Measurements from ENCODE around the gene PANK1. TPM values are rescaled to one million over a fixed set of nuclear protein-coding genes. Genes with fewer than 3 reads are reported as not detected.

The PANK1 gene
- total and polyA plus RNA-seq, 9 of the 15 experiments (the other 6 are each of a cell fraction or from before 2014, with no cell fraction given): 1.7 to 10.7 (median 6.5) TPM

DNA sequence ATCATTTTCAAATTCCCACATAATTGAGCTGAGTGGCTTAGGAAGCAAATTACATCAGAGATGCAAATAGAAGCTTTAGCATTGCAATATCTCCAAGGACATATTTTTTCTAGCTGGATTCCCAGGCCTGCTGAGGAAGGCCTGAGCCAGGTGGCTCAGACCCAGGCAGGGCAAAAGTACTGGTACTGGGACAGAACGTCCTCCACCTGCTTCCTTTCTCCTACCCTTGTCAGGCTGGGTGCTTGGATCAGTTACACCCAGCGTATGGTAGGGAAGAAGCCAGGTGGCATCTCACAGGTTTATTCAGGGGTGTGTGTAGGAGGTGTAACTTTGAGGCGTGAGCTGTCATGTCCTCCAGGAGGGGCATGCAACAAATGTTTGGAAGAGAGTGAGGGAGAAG lies 3.0 kb upstream of the PANK1 start (continued):
- TF ChIP-seq, protein P1, sequence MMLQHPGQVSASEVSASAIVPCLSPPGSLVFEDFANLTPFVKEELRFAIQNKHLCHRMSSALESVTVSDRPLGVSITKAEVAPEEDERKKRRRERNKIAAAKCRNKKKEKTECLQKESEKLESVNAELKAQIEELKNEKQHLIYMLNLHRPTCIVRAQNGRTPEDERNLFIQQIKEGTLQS (IDR thresholded peaks at IDR 0.05): no peak
- TF ChIP-seq, protein P1 (CRISPR knock-in tag; conservative IDR thresholded peaks at IDR 0.05): no peak
- no peak for TF ChIP-seq ZBTB43 (CRISPR knock-in tag; IDR thresholded peaks at IDR 0.05)

DNA sequence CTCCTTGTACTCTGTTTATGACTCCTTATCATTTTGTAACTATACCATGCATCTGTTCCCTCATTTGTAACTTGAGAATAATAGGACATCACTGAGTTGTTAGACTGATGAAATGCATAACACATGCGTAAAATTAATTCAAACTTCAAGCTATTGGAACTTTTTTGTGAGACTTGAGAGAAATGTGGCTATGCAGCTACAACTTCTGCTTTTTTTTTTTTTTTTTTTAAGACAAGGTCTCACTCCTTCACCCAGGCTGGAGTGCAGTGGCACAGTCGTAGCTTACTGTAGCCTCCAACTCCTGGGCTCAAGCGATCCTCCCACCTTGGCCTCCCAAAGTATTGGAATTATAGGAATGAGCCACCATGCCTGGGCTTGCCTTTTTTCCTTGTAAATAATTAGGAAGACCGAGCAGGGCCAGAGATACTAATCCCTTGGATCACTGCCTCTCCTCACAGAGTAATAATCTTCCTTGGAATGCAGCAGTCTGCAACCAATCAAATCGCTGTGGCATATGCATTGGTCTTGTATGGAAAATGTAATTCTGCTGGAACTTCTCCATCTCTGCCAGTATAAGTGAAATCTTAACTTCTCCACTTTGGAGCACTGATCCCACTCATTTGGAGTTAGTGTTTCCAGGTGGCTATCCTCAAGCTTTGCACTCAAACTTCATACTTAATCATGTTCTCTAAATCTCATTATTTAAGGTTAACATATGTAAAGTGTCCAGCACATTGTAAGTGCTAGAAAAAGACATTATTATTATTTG lies 2.0 kb upstream of the PANK1 start:
- TF ChIP-seq RFX1 (IDR thresholded peaks at IDR 0.05) (no peak), NCOA1 (IDR thresholded peaks at IDR 0.05; ENCODE audit: low read depth) (no peak), PKNOX1 (IDR thresholded peaks at IDR 0.05) (no peak), BRCA1 (IDR thresholded peaks at IDR 0.05) (no peak), BRCA1 (CRISPR knock-in tag; IDR thresholded peaks at IDR 0.05) (no peak), ZFX (CRISPR knock-in tag; IDR thresholded peaks at IDR 0.05) (no peak), SP1 (CRISPR knock-in tag; IDR thresholded peaks at IDR 0.05) (no peak), MTA2 (IDR thresholded peaks at IDR 0.05; ENCODE audit: low read depth) (no peak), TAF9B (IDR thresholded peaks at IDR 0.05; ENCODE audit: partially characterized antibody) (no peak), JUND (IDR thresholded peaks at IDR 0.05; ENCODE audit: borderline replicate concordance, low read depth, low read length) (no peak), JUND (tag; IDR thresholded peaks at IDR 0.05; ENCODE audit: borderline replicate concordance, low read depth, low read length) (no peak), RBM17 (IDR thresholded peaks at IDR 0.05; ENCODE audit: borderline replicate concordance, low read depth, low read length) (no peak)
- TF ChIP-seq, protein P2, sequence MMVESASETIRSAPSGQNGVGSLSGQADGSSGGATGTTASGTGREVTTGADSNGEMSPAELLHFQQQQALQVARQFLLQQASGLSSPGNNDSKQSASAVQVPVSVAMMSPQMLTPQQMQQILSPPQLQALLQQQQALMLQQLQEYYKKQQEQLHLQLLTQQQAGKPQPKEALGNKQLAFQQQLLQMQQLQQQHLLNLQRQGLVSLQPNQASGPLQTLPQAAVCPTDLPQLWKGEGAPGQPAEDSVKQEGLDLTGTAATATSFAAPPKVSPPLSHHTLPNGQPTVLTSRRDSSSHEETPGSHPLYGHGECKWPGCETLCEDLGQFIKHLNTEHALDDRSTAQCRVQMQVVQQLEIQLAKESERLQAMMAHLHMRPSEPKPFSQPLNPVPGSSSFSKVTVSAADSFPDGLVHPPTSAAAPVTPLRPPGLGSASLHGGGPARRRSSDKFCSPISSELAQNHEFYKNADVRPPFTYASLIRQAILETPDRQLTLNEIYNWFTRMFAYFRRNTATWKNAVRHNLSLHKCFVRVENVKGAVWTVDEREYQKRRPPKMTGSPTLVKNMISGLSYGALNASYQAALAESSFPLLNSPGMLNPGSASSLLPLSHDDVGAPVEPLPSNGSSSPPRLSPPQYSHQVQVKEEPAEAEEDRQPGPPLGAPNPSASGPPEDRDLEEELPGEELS (CRISPR knock-in tag; IDR thresholded peaks at IDR 0.05; ENCODE audit: borderline replicate concordance): no peak
- FAIRE-seq: no peak
- no TSS peak for BruUV-seq (replicated peaks)
- peaks cover 31% of the 10 kb centered on the region for H3K79me2 ChIP-seq (ENCODE audit: control insufficient read depth, insufficient read depth, low read length)
- POLR2A ChIA-PET: interaction anchor here (0.6 kb wide), 2 partner anchors 11 to 13 kb away, joined by 3 to 4 read pairs; no protein-coding TSS in a partner anchor
- H4K20me1 ChIP-seq (replicated peaks; ENCODE audit: control insufficient read depth, insufficient read depth, low read length): no peaks in the 10 kb centered on the region
- no peaks in the 10 kb centered on the region for H3K27me3 ChIP-seq (ENCODE audit: control insufficient read depth in 2 of 2, insufficient read depth in 2 of 2, low read length in 2 of 2)
- in situ Hi-C loops (cut with MboI) (no loop called here), intact Hi-C loops (cut with micrococcal nuclease) (no loop called here)
- H3K36me3 ChIP-seq (ENCODE audit: control insufficient read depth, insufficient read depth, low read length): no peaks in the 10 kb centered on the region
- no peak overlapping the region for H3K4me2 ChIP-seq (ENCODE audit: insufficient read depth, low read length)
- no peaks in the 10 kb centered on the region for H3K9me3 ChIP-seq (replicated peaks; ENCODE audit: control insufficient read depth, insufficient read depth, low read depth, low read length)
- H3K4me1 ChIP-seq (replicated peaks in 1 of 2; ENCODE audit: control insufficient read depth in 2 of 2, insufficient read depth in 2 of 2, low read length in 2 of 2): peaks cover 11 to 21% of the 10 kb centered on the region in 2 experiments; a peak in 4 of 5 replicates
- no peak overlapping the region for H3K27ac ChIP-seq (ENCODE audit: extremely low read depth, low read depth, low read length)
- CTCF ChIA-PET (ENCODE audit: low intra/inter-chr PET ratio): no interaction called here
- H3K9ac ChIP-seq (ENCODE audit: insufficient read depth in 1 of 2, low read depth in 2 of 2, low read length in 2 of 2): no peak overlapping the region
- 87% methylated on average over 5 of the region's 5 CpGs for WGBS (ENCODE audit: insufficient coverage, low coverage, missing lambda C conversion rate)
- H2AFZ ChIP-seq (ENCODE audit: low read depth, low read length): peak overlapping the region; percentile 67; the same call in 1 of the 2 replicates
- ATAC-seq: no peak
- DNase-seq (ENCODE audit: extremely low read depth in 1 of 4, low spot score in 3 of 4): no peak
- no peaks in the 10 kb centered on the region for H3K9me1 ChIP-seq (ENCODE audit: control insufficient read depth, insufficient read depth, low read length)
- no peak overlapping the region for H3K4me3 ChIP-seq
